HUES64 (cell line): ENCODE results near the gene ADGB.
"Not testable (repeated sequence)": the region's sequence is repeated elsewhere in the genome, so short reads cannot be mapped to it uniquely, and the experiment has no call there.

Source experiments
- H3K27ac ChIP-seq: 2 replicates; pipeline ENCODE4 v1.7.0; 2013; ENCODE audit warnings: low read depth, low read length, inconsistent platforms
- H3K27me3 ChIP-seq: 2 replicates; pipeline ENCODE4 v1.6.1; 2013; ENCODE audit warnings: mild to moderate bottlenecking, low read length; ENCODE audit not compliant: insufficient read depth
- H3K36me3 ChIP-seq: 2 replicates; pipeline ENCODE4 v1.6.1; 2013; ENCODE audit warnings: mild to moderate bottlenecking, low read length; ENCODE audit not compliant: insufficient read depth
- H3K4me1 ChIP-seq: 2 replicates; pipeline ENCODE4 v1.6.1; 2013; ENCODE audit warnings: mild to moderate bottlenecking, low read length, moderate library complexity; ENCODE audit not compliant: insufficient read depth
- H3K4me3 ChIP-seq: 2 replicates; pipeline ENCODE4 v1.5.1; 2013; ENCODE audit warnings: mild to moderate bottlenecking, low read length, moderate library complexity
- H3K9ac ChIP-seq: 2 replicates; pipeline ENCODE4 v1.6.1; 2013; ENCODE audit warnings: mild to moderate bottlenecking, low read depth, low read length
- H3K9me3 ChIP-seq: 2 replicates; pipeline ENCODE4 v1.6.1; 2013; ENCODE audit warnings: low read depth, low read length; ENCODE audit not compliant: insufficient read depth
- WGBS: fragments of 150-250, 120-280 bp; methylation state at CpG from one replicate; pipeline ENCODE4 v1.1.7; 2013; ENCODE audit warnings: missing lambda C conversion rate; 5-methylcytosine and 5-hydroxymethylcytosine counted together

ADGB gene

GRCh38 chr6:146795479-146796133 is 196.8 kb downstream of the ADGB start:
- Histone ChIP-seq H3K27me3 (no peaks in the 10 kb centered on the region), H3K9ac (no peak overlapping the region), H3K4me1 (peaks cover 6% of the 10 kb centered on the region; the same call in 1 of the 2 replicates), H3K9me3 (no peaks in the 10 kb centered on the region), H3K4me3 (no peak overlapping the region), H3K27ac (no peak overlapping the region), H3K36me3 (no peaks in the 10 kb centered on the region)
- WGBS, result 100% methylated on average over 1 of the region's 1 CpG

GRCh38 chr6:146803167-146803566 is 204.4 kb downstream of the ADGB start:
- H3K4me1 ChIP-seq, H3K27ac ChIP-seq, H3K36me3 ChIP-seq, H3K9ac ChIP-seq, H3K27me3 ChIP-seq, H3K9me3 ChIP-seq, H3K4me3 ChIP-seq: not testable (repeated sequence)
- WGBS, result 89% methylated on average over 3 of the region's 3 CpGs

GRCh38 chr6:146803601-146804000 is 204.8 kb downstream of the ADGB start:
- no peak overlapping the region for H3K4me3 ChIP-seq
- 96% methylated on average over 22 of the region's 22 CpGs for WGBS

GRCh38 chr6:146805546-146806325 is 207.0 kb downstream of the ADGB start:
- no peaks in the 10 kb centered on the region for H3K36me3 ChIP-seq
- H3K4me3 ChIP-seq, result no peak overlapping the region
- H3K27me3 ChIP-seq, result no peaks in the 10 kb centered on the region
- no peak overlapping the region for H3K27ac ChIP-seq
- H3K9me3 ChIP-seq, result no peaks in the 10 kb centered on the region
- H3K9ac ChIP-seq, result no peak overlapping the region
- 82% methylated on average over 2 of the region's 2 CpGs for WGBS
- H3K4me1 ChIP-seq, result no peaks in the 10 kb centered on the region; the same call in 1 of the 2 replicates

More at GRCh38 chr6:146803601-146804000, 204.8 kb downstream of the ADGB start:
- peaks cover 6% of the 10 kb centered on the region; the same call in 1 of the 2 replicates for H3K4me1 ChIP-seq
- no peaks in the 10 kb centered on the region for H3K9me3 ChIP-seq
- no peaks in the 10 kb centered on the region for H3K36me3 ChIP-seq
- H3K9ac ChIP-seq, result no peak overlapping the region
- H3K27ac ChIP-seq, result no peak overlapping the region
- no peaks in the 10 kb centered on the region for H3K27me3 ChIP-seq

GRCh38 chr6:146809014-146809413 is 210.2 kb downstream of the ADGB start:
- not testable (repeated sequence) for H3K4me1 ChIP-seq, H3K9ac ChIP-seq, H3K27ac ChIP-seq, H3K4me3 ChIP-seq, H3K36me3 ChIP-seq, H3K9me3 ChIP-seq, H3K27me3 ChIP-seq
- WGBS, result 93% methylated on average over 9 of the region's 9 CpGs

GRCh38 chr6:146812811-146813321 is 214.1 kb downstream of the ADGB start:
- H3K4me3 ChIP-seq, H3K27ac ChIP-seq: not testable (repeated sequence)
- WGBS, result 87% methylated on average over 6 of the region's 6 CpGs

GRCh38 chr6:146813554-146813953 is 214.8 kb downstream of the ADGB start:
- Histone ChIP-seq H3K4me1 (peaks cover 3% of the 10 kb centered on the region; the same call in 1 of the 2 replicates), H3K4me3 (no peak overlapping the region), H3K36me3 (no peaks in the 10 kb centered on the region), H3K9me3 (no peaks in the 10 kb centered on the region), H3K9ac (no peak overlapping the region), H3K27me3 (no peaks in the 10 kb centered on the region), H3K27ac (no peak overlapping the region)
- whole genome bisulfite sequencing, result 91% methylated on average over 2 of the region's 3 CpGs

More at GRCh38 chr6:146812811-146813321, 214.1 kb downstream of the ADGB start:
- H3K9ac ChIP-seq, H3K4me1 ChIP-seq, H3K27me3 ChIP-seq, H3K9me3 ChIP-seq, H3K36me3 ChIP-seq: not testable (repeated sequence)

GRCh38 chr6:146814148-146814750 is 215.5 kb downstream of the ADGB start:
- no peak overlapping the region for H3K27ac ChIP-seq

GRCh38 chr6:146815511-146816462 is 217.0 kb downstream of the ADGB start:
- H3K27me3 ChIP-seq, H3K4me3 ChIP-seq, H3K4me1 ChIP-seq, H3K9ac ChIP-seq, H3K9me3 ChIP-seq, H3K27ac ChIP-seq, H3K36me3 ChIP-seq: not testable (repeated sequence)
- 88% methylated on average over 12 of the region's 18 CpGs for WGBS

More at GRCh38 chr6:146814148-146814750, 215.5 kb downstream of the ADGB start:
- peaks cover 3% of the 10 kb centered on the region; the same call in 1 of the 2 replicates for H3K4me1 ChIP-seq
- no peaks in the 10 kb centered on the region for H3K36me3 ChIP-seq
- WGBS, result 88% methylated on average over 1 of the region's 1 CpG
- H3K9me3 ChIP-seq, result no peaks in the 10 kb centered on the region
- H3K4me3 ChIP-seq, result no peak overlapping the region
- no peak overlapping the region for H3K9ac ChIP-seq
- H3K27me3 ChIP-seq, result no peaks in the 10 kb centered on the region

GRCh38 chr6:146819596-146820320 is 221.0 kb downstream of the ADGB start:
- H3K9me3 ChIP-seq, result no peaks in the 10 kb centered on the region
- no peaks in the 10 kb centered on the region for H3K27me3 ChIP-seq
- no peaks in the 10 kb centered on the region; the same call in 1 of the 2 replicates for H3K4me1 ChIP-seq
- H3K4me3 ChIP-seq, result no peak overlapping the region
- H3K36me3 ChIP-seq, result no peaks in the 10 kb centered on the region
- no peak overlapping the region for H3K27ac ChIP-seq
- H3K9ac ChIP-seq, result no peak overlapping the region
- 81% methylated on average over 7 of the region's 8 CpGs for WGBS
